ENCODE measurements around the gene PADI6. TPM values are rescaled to one million over a fixed set of nuclear protein-coding genes. Genes with fewer than 3 reads are reported as not detected.

Gene PADI6
- total RNA-seq, 1 donor from 2014 or later = not detected

GRCh38 chr1:17361687-17362086 lies 10.3 kb upstream of the PADI6 start:
- no peaks in the 10 kb centered on the region for H3K9me3 Mint-ChIP-seq (ENCODE audit: unreplicated experiment)
- H3K4me3 Mint-ChIP-seq (ENCODE audit: unreplicated experiment) = no peak overlapping the region
- DNase-seq = no peak
- no peak overlapping the region for H3K27ac Mint-ChIP-seq (ENCODE audit: unreplicated experiment)
- no peaks in the 10 kb centered on the region for H3K36me3 Mint-ChIP-seq (ENCODE audit: unreplicated experiment)
- TF ChIP-seq CTCF (IDR thresholded peaks at IDR 0.05; ENCODE audit: partially characterized antibody, unreplicated experiment) = no peak
- peaks cover 2% of the 10 kb centered on the region for H3K27me3 Mint-ChIP-seq (ENCODE audit: unreplicated experiment)
- H3K4me1 Mint-ChIP-seq (ENCODE audit: low read depth, unreplicated experiment) = no peaks in the 10 kb centered on the region

GRCh38 chr1:17363351-17363750 lies 8.6 kb upstream of the PADI6 start:
- no peak for TF ChIP-seq CTCF (IDR thresholded peaks at IDR 0.05; ENCODE audit: partially characterized antibody, unreplicated experiment)
- no peaks in the 10 kb centered on the region for H3K4me1 Mint-ChIP-seq (ENCODE audit: low read depth, unreplicated experiment)
- H3K27me3 Mint-ChIP-seq (ENCODE audit: unreplicated experiment) = peaks cover 2% of the 10 kb centered on the region
- H3K4me3 Mint-ChIP-seq (ENCODE audit: unreplicated experiment) = no peak overlapping the region
- no peaks in the 10 kb centered on the region for H3K36me3 Mint-ChIP-seq (ENCODE audit: unreplicated experiment)
- DNase-seq = no peak
- no peaks in the 10 kb centered on the region for H3K9me3 Mint-ChIP-seq (ENCODE audit: unreplicated experiment)
- no peak overlapping the region for H3K27ac Mint-ChIP-seq (ENCODE audit: unreplicated experiment)

- Mint-ChIP-seq H3K27me3 (ENCODE audit: unreplicated experiment) (peaks cover 5% of the 10 kb centered on the region), H3K4me3 (ENCODE audit: unreplicated experiment) (no peak overlapping the region), H3K4me1 (ENCODE audit: low read depth, unreplicated experiment) (no peaks in the 10 kb centered on the region), H3K36me3 (ENCODE audit: unreplicated experiment) (no peaks in the 10 kb centered on the region), H3K9me3 (ENCODE audit: unreplicated experiment) (no peaks in the 10 kb centered on the region), H3K27ac (ENCODE audit: unreplicated experiment) (no peak overlapping the region)
- no peak for DNase-seq
- TF ChIP-seq CTCF (IDR thresholded peaks at IDR 0.05; ENCODE audit: partially characterized antibody, unreplicated experiment) = no peak
Observed at GRCh38 chr1:17363771-17364170, 8.2 kb upstream of the PADI6 start.

- H3K4me1 Mint-ChIP-seq (ENCODE audit: low read depth, unreplicated experiment) = no peaks in the 10 kb centered on the region
- no peak overlapping the region for H3K4me3 Mint-ChIP-seq (ENCODE audit: unreplicated experiment)
- no peaks in the 10 kb centered on the region for H3K36me3 Mint-ChIP-seq (ENCODE audit: unreplicated experiment)
- no peak for DNase-seq
- H3K27ac Mint-ChIP-seq (ENCODE audit: unreplicated experiment) = no peak overlapping the region
- peaks cover 6% of the 10 kb centered on the region for H3K27me3 Mint-ChIP-seq (ENCODE audit: unreplicated experiment)
- no peak for TF ChIP-seq CTCF (IDR thresholded peaks at IDR 0.05; ENCODE audit: partially characterized antibody, unreplicated experiment)
- H3K9me3 Mint-ChIP-seq (ENCODE audit: unreplicated experiment) = no peaks in the 10 kb centered on the region
Observed at GRCh38 chr1:17365293-17365692, 6.7 kb upstream of the PADI6 start.

- Mint-ChIP-seq H3K4me1 (ENCODE audit: low read depth, unreplicated experiment) (no peaks in the 10 kb centered on the region), H3K36me3 (ENCODE audit: unreplicated experiment) (no peaks in the 10 kb centered on the region), H3K4me3 (ENCODE audit: unreplicated experiment) (no peak overlapping the region), H3K27ac (ENCODE audit: unreplicated experiment) (no peak overlapping the region), H3K27me3 (ENCODE audit: unreplicated experiment) (peaks cover 6% of the 10 kb centered on the region), H3K9me3 (ENCODE audit: unreplicated experiment) (no peaks in the 10 kb centered on the region)
- DNase-seq = no peak
- TF ChIP-seq CTCF (IDR thresholded peaks at IDR 0.05; ENCODE audit: partially characterized antibody, unreplicated experiment) = no peak
Observed at GRCh38 chr1:17369466-17369865, 2.5 kb upstream of the PADI6 start.

Data from glutamatergic neuron (in vitro differentiated cells).